GM23338 (cell line): ENCODE data around the gene TJP1.

Experiments used
- EZH2 ChIP-seq: fragments of 200-600 bp; sonication (generic); IDR thresholded peaks from one replicate; pipeline ENCODE4 v1.8.0; 2017; ENCODE audit warnings: antibody characterized with exemption, mild to moderate bottlenecking, low read depth; ENCODE audit not compliant: unreplicated experiment
- EZH2phosphoT487 ChIP-seq: fragments of 200-600 bp; sonication (generic); IDR thresholded peaks from one replicate; pipeline ENCODE4 v1.8.1; 2018; ENCODE audit warnings: antibody characterized with exemption; ENCODE audit not compliant: unreplicated experiment
- STAT1 ChIP-seq: IDR thresholded peaks from one replicate; pipeline ENCODE4 v1.6.1; 2016; ENCODE audit warnings: antibody characterized with exemption; ENCODE audit not compliant: unreplicated experiment
- TF ChIP-seq, protein P1 (sequence below), 2 experiments: fragments of 200-600 bp in 1 of 2; sonication (generic) in 1 of 2; conservative IDR thresholded peaks; 2 replicates each; pipeline versions ENCODE4 v1.5.1 to v1.6.1; 2016 to 2017; ENCODE audit warnings: antibody characterized with exemption in 2 of 2, low read depth in 2 of 2, mild to moderate bottlenecking in 2 of 2, moderate library complexity in 1 of 2

DNA sequence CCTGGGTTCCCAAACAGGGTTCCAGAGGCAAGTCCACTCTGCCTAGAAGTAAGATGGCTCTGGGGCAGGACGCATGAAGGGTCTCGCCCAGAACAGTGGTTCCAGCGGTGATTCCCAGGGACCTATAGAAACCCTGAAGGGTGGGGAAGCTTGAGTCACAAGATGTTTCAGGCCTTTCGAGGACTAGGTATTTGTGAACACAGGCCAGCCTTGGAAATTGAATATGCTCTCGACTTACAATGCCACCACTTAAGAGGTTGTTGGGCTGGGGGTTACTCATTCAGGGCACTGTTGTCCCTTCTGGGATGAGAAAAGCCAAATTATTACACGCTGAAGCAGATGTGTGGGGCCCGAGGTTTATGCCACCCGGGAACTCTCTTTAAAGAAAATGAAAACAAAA lies 152.0 kb downstream of the TJP1 start:
- TF ChIP-seq STAT1: no peak
- TF ChIP-seq, protein P1, sequence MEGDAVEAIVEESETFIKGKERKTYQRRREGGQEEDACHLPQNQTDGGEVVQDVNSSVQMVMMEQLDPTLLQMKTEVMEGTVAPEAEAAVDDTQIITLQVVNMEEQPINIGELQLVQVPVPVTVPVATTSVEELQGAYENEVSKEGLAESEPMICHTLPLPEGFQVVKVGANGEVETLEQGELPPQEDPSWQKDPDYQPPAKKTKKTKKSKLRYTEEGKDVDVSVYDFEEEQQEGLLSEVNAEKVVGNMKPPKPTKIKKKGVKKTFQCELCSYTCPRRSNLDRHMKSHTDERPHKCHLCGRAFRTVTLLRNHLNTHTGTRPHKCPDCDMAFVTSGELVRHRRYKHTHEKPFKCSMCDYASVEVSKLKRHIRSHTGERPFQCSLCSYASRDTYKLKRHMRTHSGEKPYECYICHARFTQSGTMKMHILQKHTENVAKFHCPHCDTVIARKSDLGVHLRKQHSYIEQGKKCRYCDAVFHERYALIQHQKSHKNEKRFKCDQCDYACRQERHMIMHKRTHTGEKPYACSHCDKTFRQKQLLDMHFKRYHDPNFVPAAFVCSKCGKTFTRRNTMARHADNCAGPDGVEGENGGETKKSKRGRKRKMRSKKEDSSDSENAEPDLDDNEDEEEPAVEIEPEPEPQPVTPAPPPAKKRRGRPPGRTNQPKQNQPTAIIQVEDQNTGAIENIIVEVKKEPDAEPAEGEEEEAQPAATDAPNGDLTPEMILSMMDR (conservative IDR thresholded peaks at IDR 0.05; ENCODE audit: low read depth in 2 of 2): no peak
- no peak for TF ChIP-seq EZH2
- no peak for TF ChIP-seq EZH2phosphoT487
